ENCODE data around the gene DCX.

DNA sequence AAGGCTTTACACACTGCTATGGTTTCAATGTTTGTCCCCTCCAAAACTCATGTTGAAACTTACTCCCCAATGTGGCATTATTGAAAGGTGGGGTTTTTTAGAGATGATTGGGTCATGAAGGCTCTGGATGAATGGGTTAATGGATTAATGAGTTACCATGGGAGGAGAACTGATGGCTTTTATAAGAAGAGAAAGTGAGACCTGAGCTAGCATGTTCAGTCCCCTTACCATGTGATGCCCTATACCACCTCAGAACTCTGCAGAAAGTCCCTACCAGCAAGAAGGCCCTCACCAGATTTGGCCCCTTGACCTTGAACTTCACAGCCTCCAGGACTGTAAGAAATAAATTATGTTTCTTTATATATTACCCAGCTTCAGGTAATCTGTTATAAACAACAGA, 72.8 kb downstream of the DCX start:
- no peak for TF ChIP-seq EZH2 (IDR thresholded peaks at IDR 0.05; ENCODE audit: borderline replicate concordance, insufficient read depth, low read depth, low read length, poor library complexity, severe bottlenecking)
- TF ChIP-seq, protein P1, sequence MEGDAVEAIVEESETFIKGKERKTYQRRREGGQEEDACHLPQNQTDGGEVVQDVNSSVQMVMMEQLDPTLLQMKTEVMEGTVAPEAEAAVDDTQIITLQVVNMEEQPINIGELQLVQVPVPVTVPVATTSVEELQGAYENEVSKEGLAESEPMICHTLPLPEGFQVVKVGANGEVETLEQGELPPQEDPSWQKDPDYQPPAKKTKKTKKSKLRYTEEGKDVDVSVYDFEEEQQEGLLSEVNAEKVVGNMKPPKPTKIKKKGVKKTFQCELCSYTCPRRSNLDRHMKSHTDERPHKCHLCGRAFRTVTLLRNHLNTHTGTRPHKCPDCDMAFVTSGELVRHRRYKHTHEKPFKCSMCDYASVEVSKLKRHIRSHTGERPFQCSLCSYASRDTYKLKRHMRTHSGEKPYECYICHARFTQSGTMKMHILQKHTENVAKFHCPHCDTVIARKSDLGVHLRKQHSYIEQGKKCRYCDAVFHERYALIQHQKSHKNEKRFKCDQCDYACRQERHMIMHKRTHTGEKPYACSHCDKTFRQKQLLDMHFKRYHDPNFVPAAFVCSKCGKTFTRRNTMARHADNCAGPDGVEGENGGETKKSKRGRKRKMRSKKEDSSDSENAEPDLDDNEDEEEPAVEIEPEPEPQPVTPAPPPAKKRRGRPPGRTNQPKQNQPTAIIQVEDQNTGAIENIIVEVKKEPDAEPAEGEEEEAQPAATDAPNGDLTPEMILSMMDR (IDR thresholded peaks at IDR 0.05) = no peak

Measured in B cell (primary cell).